NCI-H1436 (cell line): Measurements from ENCODE around the gene ACTR2.
"Not testable (repeated sequence)": the region's sequence is repeated elsewhere in the genome, so short reads cannot be mapped to it uniquely, and the experiment has no call there.

ENCODE experiments used
- DNase-seq: peaks from one replicate; lab custom pipeline; 2025; lab: John Stamatoyannopoulos, UW

The ACTR2 gene

DNA sequence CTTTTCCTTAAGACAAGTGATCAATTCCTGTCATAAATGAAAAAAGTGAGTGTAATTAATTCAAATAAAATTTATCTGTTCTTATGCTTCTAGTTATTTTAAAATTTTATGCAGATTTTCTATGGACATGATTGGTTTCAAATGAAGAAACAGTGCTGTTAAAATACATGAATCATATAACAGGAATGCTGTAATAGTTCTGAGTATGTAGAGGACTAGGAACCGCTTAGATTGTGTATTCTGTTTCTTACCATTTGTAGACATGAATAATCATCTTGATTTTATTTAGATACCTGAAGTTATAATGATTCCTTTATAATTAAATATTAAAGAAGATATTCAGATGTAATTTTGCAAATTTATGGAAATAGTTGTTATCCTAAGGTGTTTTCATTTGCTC, 3.5 kb downstream of the ACTR2 start:
- DNase-seq: no peak

- DNase-seq: no peak
Measured at GRCh38 chr2:65231892-65232477, 4.4 kb downstream of the ACTR2 start.

- no peak for DNase-seq
Measured at GRCh38 chr2:65232636-65233035, 5.0 kb downstream of the ACTR2 start.

- DNase-seq: no peak
Measured at GRCh38 chr2:65240657-65241056, 13.0 kb downstream of the ACTR2 start.

- not testable (repeated sequence) for DNase-seq
Measured at GRCh38 chr2:65244452-65244851, 16.8 kb downstream of the ACTR2 start.

DNA sequence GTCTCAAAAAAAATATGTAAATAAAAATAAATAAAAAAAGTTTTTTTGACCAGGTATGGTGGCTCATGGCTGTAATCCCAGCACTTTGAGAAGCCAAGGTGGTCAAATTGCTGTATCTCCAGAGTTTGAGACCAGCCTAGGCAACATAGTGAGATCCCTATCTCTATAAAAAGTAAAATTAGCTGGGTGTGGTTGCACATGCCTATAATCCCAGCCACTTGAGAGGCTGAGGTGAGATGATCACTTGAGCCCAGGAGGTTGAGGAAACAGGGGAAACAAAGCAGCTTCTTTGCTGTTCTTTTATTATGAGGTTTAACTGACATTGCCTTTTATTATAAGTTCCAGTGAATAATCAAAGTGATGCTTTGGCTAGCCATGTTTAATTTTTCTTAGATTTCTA, 25.0 kb downstream of the ACTR2 start:
- DNase-seq: no peak

DNA sequence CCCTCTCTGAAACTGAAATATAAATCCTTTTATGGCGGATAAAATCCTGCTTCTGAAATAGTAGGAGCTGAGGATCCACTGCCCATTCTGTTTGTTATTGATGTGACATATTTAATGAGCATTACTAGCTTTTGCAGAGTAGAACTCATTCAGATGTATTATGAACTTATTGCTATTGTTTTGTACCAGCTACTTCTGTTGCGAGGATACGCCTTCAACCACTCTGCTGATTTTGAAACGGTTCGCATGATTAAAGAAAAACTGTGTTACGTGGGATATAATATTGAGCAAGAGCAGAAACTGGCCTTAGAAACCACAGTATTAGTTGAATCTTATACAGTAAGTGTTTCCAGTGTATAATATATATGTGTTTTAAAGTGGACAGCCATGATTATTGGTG, 27.7 kb downstream of the ACTR2 start:
- no peak for DNase-seq

- no peak for DNase-seq
Measured at GRCh38 chr2:65256054-65256453, 28.4 kb downstream of the ACTR2 start.

- DNase-seq: not testable (repeated sequence)
Measured at GRCh38 chr2:65257866-65258265, 30.2 kb downstream of the ACTR2 start.

DNA sequence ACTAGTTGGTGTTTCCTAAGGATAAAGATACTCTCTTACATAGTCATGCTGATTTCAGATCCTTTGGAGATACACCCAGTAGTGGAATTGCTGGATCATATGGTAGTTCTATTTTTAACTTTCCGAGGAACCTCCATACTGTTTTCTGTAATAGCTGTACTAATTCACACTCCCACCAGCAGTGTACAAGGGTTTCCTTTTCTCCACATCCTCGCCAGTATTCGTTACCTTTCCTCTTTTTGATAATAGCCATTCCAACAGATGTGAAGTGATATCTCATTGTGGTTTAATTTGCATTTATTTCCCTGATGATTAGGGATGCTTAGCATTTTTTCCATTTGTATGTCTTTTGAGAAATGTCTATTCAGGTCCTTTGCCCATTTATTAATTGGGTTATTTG, 34.0 kb downstream of the ACTR2 start:
- DNase-seq: no peak

DNA sequence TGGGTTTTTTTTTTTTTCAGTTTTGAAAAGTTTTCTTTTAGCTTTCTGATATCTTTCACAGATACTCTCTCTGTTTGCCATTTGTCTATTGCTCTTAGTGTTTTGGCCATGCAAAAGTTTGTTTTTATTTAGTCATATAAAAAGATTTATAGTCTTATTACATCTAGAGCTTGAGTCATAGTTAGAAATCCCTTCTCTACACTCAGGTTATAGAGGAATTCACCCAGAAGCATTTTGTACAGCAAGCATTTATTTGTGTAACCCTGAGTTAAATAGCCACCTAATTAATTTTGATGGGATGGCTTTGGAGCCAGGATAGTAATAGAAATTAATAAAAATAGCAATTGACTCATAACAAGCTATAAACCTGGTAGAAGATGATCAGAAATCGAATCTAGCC, 35.6 kb downstream of the ACTR2 start:
- no peak for DNase-seq

- no peak for DNase-seq
Measured at GRCh38 chr2:65263986-65264385, 36.4 kb downstream of the ACTR2 start.

GRCh38 chr2:65264821-65265670, 37.4 kb downstream of the ACTR2 start:
- DNase-seq: peak; percentile 27

- no peak for DNase-seq
Measured at GRCh38 chr2:65265671-65266045, 38.0 kb downstream of the ACTR2 start.

DNA sequence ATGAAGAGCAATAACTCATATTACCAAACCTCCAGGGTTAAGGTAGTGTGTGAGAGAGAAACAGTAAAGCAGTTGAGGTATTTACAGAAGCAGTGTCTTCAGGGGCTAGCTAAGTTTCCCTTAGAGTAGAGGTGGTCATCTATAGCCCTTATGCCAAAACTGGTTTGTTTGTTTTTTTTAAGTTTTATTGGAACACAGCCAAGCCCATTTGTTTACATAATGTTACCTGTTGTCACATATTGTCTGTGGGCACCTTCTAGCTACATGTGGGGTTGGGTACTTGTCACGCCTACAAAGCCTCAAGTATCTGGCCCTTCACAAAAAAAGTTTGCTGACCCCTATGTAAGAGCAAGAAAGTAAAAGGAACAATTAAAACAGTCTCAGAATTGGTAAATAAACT, 39.4 kb downstream of the ACTR2 start:
- no peak for DNase-seq

GRCh38 chr2:65268957-65269356, 41.3 kb downstream of the ACTR2 start:
- DNase-seq: no peak

- no peak for DNase-seq
Measured at GRCh38 chr2:65273344-65273743, 45.7 kb downstream of the ACTR2 start.

DNA sequence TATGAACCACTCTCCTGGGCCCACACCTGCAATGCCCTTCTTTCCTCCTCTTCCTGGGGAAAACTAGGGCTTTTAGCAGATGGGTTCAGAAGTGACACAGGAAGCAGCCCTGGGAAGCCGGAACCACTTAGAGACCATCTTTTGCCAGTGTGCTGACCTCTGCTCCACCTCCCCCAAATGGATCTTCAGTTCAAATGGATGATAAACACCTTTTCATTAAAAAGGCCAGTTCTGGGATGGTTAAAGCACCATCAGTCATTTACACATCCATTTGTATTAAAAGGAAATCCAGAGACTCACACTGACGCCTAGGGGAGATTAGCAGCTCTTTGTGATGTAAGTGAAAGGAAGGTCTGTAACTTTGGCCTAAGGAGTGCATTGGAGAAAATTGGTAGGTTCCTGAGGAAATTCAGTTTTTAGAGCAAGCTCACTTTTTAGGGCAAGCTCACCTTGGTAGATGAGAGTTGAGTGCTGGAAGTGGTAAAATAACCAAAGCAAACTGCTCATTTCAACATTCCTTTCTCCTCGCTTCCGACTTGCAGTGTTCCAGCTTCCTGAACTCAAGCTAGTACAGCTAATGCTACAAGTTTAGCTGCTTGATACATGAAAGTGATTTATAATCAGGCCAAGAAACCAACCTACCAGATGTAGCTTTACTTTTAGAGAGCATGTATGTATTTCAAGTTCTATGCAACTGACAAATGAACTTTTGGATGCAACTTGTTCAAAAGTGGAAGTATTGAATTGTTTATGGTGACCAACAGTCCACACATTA, 47.7 kb downstream of the ACTR2 start:
- DNase-seq: no peak

- no peak for DNase-seq
Measured at GRCh38 chr2:65276609-65277008, 49.0 kb downstream of the ACTR2 start.

DNA sequence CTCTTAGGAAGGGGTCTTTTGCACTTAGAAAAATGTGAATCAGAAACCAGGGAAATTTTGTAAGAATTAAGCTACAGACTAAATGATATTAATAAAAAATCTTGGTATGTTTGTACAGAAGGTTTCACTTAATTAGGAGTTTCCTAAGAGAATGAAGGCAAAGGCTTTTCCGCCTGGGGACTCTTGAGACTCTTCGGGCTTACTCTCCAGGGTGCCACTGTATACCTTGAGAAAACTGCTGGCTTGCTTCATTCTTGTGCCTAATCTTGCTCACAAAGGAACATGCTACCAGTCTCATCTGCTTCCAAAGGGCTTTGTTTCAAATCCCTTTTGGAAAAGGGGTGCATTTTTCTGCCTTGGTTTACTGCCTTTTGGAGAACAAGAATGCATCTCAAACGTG, 49.5 kb downstream of the ACTR2 start:
- DNase-seq: no peak

GRCh38 chr2:65277791-65278483, 50.3 kb downstream of the ACTR2 start:
- DNase-seq: no peak

DNA sequence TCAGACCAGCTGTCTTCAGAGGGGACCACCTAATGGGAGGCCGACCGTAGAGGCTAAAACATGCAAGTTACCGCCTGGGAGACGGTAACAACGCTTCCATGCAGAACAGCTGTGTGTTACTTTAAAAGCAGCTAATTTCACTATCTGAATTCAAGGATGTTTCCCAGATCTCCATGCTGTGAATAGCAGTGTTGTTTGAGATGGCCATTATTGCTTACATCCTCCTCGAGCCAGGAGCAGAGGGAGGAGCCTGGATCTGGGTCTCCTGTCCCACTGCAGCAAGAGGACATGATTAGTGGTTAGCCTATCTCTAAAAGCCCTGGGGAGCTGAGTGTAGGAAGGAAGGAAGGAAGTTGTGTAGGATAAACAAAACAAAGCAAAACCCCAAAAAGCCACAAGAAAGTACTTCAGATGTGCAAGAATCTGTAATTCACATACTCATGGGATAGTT, 50.9 kb downstream of the ACTR2 start:
- no peak for DNase-seq
